H9 (cell line): ENCODE results near the gene IGSF9B. TPM values are rescaled to one million over a fixed set of nuclear protein-coding genes. Genes with fewer than 3 reads are reported as not detected.

ENCODE experiments used
- DNase-seq: peaks from one replicate; pipeline ENCODE4 v3.0.0-alpha.2; 2017
- H2AFZ ChIP-seq: one replicate; pipeline ENCODE4 v1.6.1; 2013; ENCODE audit warnings: mild to moderate bottlenecking, low read length, control low read depth, moderate library complexity
- H2AK5ac ChIP-seq: 2 replicates; pipeline ENCODE4 v1.6.1; 2013; ENCODE audit warnings: low read length, control low read depth, mixed read lengths; ENCODE audit not compliant: insufficient read length
- H2BK120ac ChIP-seq: one replicate; pipeline ENCODE4 v1.6.1; 2013; ENCODE audit warnings: low read depth, mild to moderate bottlenecking, low read length, control low read depth, inconsistent platforms; ENCODE audit not compliant: poor library complexity, severe bottlenecking
- H2BK12ac ChIP-seq: 2 replicates; pipeline ENCODE4 v1.6.1; 2013; ENCODE audit warnings: low read length, control low read depth, mixed read lengths, low read depth; ENCODE audit not compliant: insufficient read length
- H2BK15ac ChIP-seq: 2 replicates; pipeline ENCODE4 v1.6.1; 2013; ENCODE audit warnings: low read depth, low read length, control low read depth
- H2BK20ac ChIP-seq: one replicate; pipeline ENCODE4 v1.6.1; 2013; ENCODE audit warnings: low read depth, mild to moderate bottlenecking, low read length, control low read depth, inconsistent platforms; ENCODE audit not compliant: poor library complexity, severe bottlenecking
- H2BK5ac ChIP-seq: 2 replicates; pipeline ENCODE4 v1.6.1; 2013; ENCODE audit warnings: low read length, control low read depth, mixed read lengths; ENCODE audit not compliant: insufficient read length
- H3K14ac ChIP-seq: 2 replicates; pipeline ENCODE4 v1.6.1; 2013; ENCODE audit warnings: low read length, control low read depth; ENCODE audit not compliant: insufficient read depth
- H3K18ac ChIP-seq: 2 replicates; pipeline ENCODE4 v1.6.1; 2013; ENCODE audit warnings: low read depth, mild to moderate bottlenecking, mixed read lengths, low read length, control low read depth; ENCODE audit not compliant: insufficient read length
- H3K23ac ChIP-seq: 2 replicates; pipeline ENCODE4 v1.6.1; 2013; ENCODE audit warnings: low read length, control low read depth, mixed read lengths, low read depth; ENCODE audit not compliant: insufficient read length
- H3K23me2 ChIP-seq: 2 replicates; pipeline ENCODE4 v1.6.1; 2013; ENCODE audit warnings: low read depth, mild to moderate bottlenecking, mixed read lengths, low read length, control low read depth; ENCODE audit not compliant: insufficient read length, poor library complexity, severe bottlenecking
- H3K27ac ChIP-seq: 2 replicates; pipeline ENCODE4 v1.5.1; 2013; ENCODE audit warnings: low read length, control low read depth, mixed read lengths, low read depth; ENCODE audit not compliant: insufficient read length
- H3K27me3 ChIP-seq: 2 replicates; pipeline ENCODE4 v1.6.1; 2013; ENCODE audit warnings: low read length, control low read depth, inconsistent platforms; ENCODE audit not compliant: insufficient read depth
- H3K4ac ChIP-seq: 2 replicates; pipeline ENCODE4 v1.6.1; 2013; ENCODE audit warnings: low read depth, mild to moderate bottlenecking, control low read depth, inconsistent platforms, low read length, moderate library complexity
- H3K4me1 ChIP-seq: 2 replicates; pipeline ENCODE4 v1.6.1; 2013; ENCODE audit warnings: low read length, control low read depth, inconsistent platforms; ENCODE audit not compliant: insufficient read depth
- H3K4me2 ChIP-seq: 2 replicates; pipeline ENCODE4 v1.6.1; 2013; ENCODE audit warnings: low read length, control low read depth, mixed read lengths; ENCODE audit not compliant: insufficient read length, insufficient read depth
- H3K56ac ChIP-seq: 2 replicates; pipeline ENCODE4 v1.6.1; 2013; ENCODE audit warnings: low read depth, mild to moderate bottlenecking, mixed read lengths, low read length, control low read depth; ENCODE audit not compliant: insufficient read length
- H3K79me1 ChIP-seq: 2 replicates; pipeline ENCODE4 v1.6.1; 2013; ENCODE audit warnings: low read depth, mild to moderate bottlenecking, moderate library complexity, low read length, control low read depth, inconsistent platforms; ENCODE audit not compliant: insufficient read depth, poor library complexity, severe bottlenecking
- H3K79me2 ChIP-seq: 2 replicates; pipeline ENCODE4 v1.6.1; 2013; ENCODE audit warnings: low read length, control low read depth, inconsistent platforms; ENCODE audit not compliant: insufficient read depth
- H3K9ac ChIP-seq: 2 replicates; pipeline ENCODE4 v1.6.1; 2013; ENCODE audit warnings: low read length, control low read depth, mixed read lengths; ENCODE audit not compliant: insufficient read length; ENCODE audit errors: extremely low read depth
- H3K9me3 ChIP-seq: one replicate; pipeline ENCODE4 v1.6.1; 2013; ENCODE audit warnings: low read depth, low read length, inconsistent platforms; ENCODE audit not compliant: control insufficient read depth
- H3T11ph ChIP-seq: one replicate; pipeline ENCODE4 v1.6.1; 2013; ENCODE audit warnings: mild to moderate bottlenecking, low read length, control low read depth, inconsistent platforms
- H4K20me1 ChIP-seq: one replicate; pipeline ENCODE4 v1.6.1; 2013; ENCODE audit not compliant: control insufficient read depth, insufficient read length, insufficient read depth
- H4K5ac ChIP-seq: 2 replicates; pipeline ENCODE4 v1.6.1; 2013; ENCODE audit warnings: low read depth, mild to moderate bottlenecking, mixed read lengths, low read length, control low read depth; ENCODE audit not compliant: insufficient read length
- H4K8ac ChIP-seq: replicated peaks from 2 replicates; pipeline ENCODE4 v1.6.1; 2013; ENCODE audit warnings: low read length, control low read depth, mixed read lengths, low read depth; ENCODE audit not compliant: insufficient read length
- H4K91ac ChIP-seq: 2 replicates; pipeline ENCODE4 v1.6.1; 2013; ENCODE audit warnings: low read depth, mild to moderate bottlenecking, moderate library complexity, mixed read lengths, low read length, control low read depth; ENCODE audit not compliant: insufficient read length
- H3K27ac Mint-ChIP-seq, 3 experiments: 2 replicates in 2 of 3; 3 replicates in 1 of 3; pipeline ENCODE4 v1.8.0; 2020 to 2021; ENCODE audit warnings: mixed read lengths in 3 of 3, mild to moderate bottlenecking in 1 of 3, moderate library complexity in 1 of 3
- H3K27me3 Mint-ChIP-seq: 2 replicates; pipeline ENCODE4 v1.8.0; 2021; ENCODE audit warnings: low read depth, mild to moderate bottlenecking, moderate library complexity, mixed read lengths
- H3K36me3 Mint-ChIP-seq, 3 experiments: 2 replicates in 2 of 3; 3 replicates in 1 of 3; pipeline ENCODE4 v1.8.0; 2020 to 2021; ENCODE audit warnings: low read depth in 3 of 3, mixed read lengths in 3 of 3; ENCODE audit not compliant: insufficient read depth in 1 of 3
- H3K4me1 Mint-ChIP-seq, 2 experiments: 2 replicates each; pipeline ENCODE4 v1.8.0; 2020; ENCODE audit warnings: mixed read lengths in 2 of 2
- H3K4me3 Mint-ChIP-seq, 2 experiments: 2 replicates in 1 of 2; 3 replicates in 1 of 2; pipeline ENCODE4 v1.8.0; 2020 to 2021; ENCODE audit warnings: mild to moderate bottlenecking in 2 of 2, mixed read lengths in 2 of 2, moderate library complexity in 1 of 2
- H3K9me3 Mint-ChIP-seq, 2 experiments: 2 replicates in 1 of 2; 3 replicates in 1 of 2; pipeline ENCODE4 v1.8.0; 2020; ENCODE audit warnings: mild to moderate bottlenecking in 2 of 2, mixed read lengths in 2 of 2, moderate library complexity in 1 of 2
- WGBS: extraction: QIAGEN DNeasy Blood & Tissue Kit; methylation state at CpG from one replicate; pipeline ENCODE4 v1.1.7; 2013; ENCODE audit warnings: missing lambda C conversion rate, low lambda C conversion rate, mixed read lengths; ENCODE audit not compliant: insufficient read length; ENCODE audit errors: extremely low coverage; 5-methylcytosine and 5-hydroxymethylcytosine counted together
- total RNA-seq: library from RNA; stranded (reverse); gene quantifications from 2 replicates; pipeline ENCODE4 v1.2.1, GENCODE V29; 2021
- TF ChIP-seq, protein P1 (sequence below): fragments of 200-600 bp; sonication (generic); conservative IDR thresholded peaks from 3 replicates; pipeline ENCODE4 v1.8.0; 2021; ENCODE audit warnings: antibody characterized with exemption, mild to moderate bottlenecking

IGSF9B gene
- total RNA-seq, 1 experiment from 2014 or later = 25.7 TPM

GRCh38 chr11:133988686-133989410 is 32.1 kb upstream of the IGSF9B start:
- Histone ChIP-seq H3K23ac (no peak overlapping the region), H3K9me3 (no peaks in the 10 kb centered on the region), H2BK20ac (no peak overlapping the region), H3K27ac (no peak overlapping the region), H2AK5ac (no peak overlapping the region), H2BK120ac (no peak overlapping the region), H2AFZ (no peak overlapping the region), H4K8ac (no peak overlapping the region), H3K27me3 (no peaks in the 10 kb centered on the region), H3K9ac (no peak overlapping the region), H2BK15ac (no peak overlapping the region), H4K20me1 (no peaks in the 10 kb centered on the region), H3K18ac (no peak overlapping the region), H3K79me2 (no peaks in the 10 kb centered on the region), H3K4ac (no peak overlapping the region), H4K5ac (no peak overlapping the region), H3K4me1 (no peaks in the 10 kb centered on the region), H3T11ph (no peak overlapping the region), H3K56ac (no peak overlapping the region), H3K4me2 (no peak overlapping the region), H4K91ac (no peak overlapping the region), H2BK12ac (no peak overlapping the region), H3K23me2 (no peaks in the 10 kb centered on the region), H2BK5ac (no peak overlapping the region), H3K14ac (no peak overlapping the region; the same call in 1 of the 2 replicates), H3K79me1 (no peaks in the 10 kb centered on the region)
- Mint-ChIP-seq H3K4me3 (no peak overlapping the region), H3K27ac (no peak overlapping the region; a peak in 1 of 7 replicates), H3K36me3 (no peaks in the 10 kb centered on the region), H3K4me1 (peaks cover 5 to 17% of the 10 kb centered on the region in 2 experiments; a peak in 3 of 4 replicates), H3K27me3 (peaks cover 7% of the 10 kb centered on the region), H3K9me3 (no peaks in the 10 kb centered on the region)
- no peak for DNase-seq
- no CpG with 5 or more reads among the region's 22 CpGs for WGBS
- TF ChIP-seq, protein P1, sequence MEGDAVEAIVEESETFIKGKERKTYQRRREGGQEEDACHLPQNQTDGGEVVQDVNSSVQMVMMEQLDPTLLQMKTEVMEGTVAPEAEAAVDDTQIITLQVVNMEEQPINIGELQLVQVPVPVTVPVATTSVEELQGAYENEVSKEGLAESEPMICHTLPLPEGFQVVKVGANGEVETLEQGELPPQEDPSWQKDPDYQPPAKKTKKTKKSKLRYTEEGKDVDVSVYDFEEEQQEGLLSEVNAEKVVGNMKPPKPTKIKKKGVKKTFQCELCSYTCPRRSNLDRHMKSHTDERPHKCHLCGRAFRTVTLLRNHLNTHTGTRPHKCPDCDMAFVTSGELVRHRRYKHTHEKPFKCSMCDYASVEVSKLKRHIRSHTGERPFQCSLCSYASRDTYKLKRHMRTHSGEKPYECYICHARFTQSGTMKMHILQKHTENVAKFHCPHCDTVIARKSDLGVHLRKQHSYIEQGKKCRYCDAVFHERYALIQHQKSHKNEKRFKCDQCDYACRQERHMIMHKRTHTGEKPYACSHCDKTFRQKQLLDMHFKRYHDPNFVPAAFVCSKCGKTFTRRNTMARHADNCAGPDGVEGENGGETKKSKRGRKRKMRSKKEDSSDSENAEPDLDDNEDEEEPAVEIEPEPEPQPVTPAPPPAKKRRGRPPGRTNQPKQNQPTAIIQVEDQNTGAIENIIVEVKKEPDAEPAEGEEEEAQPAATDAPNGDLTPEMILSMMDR = no peak
